ENCODE data around the gene GJC3. TPM values are rescaled to one million over a fixed set of nuclear protein-coding genes. Genes with fewer than 3 reads are reported as not detected.
A peak's percentile ranks its signal among the peaks of the same experiment; 100 is the strongest.

GJC3 gene
- total and polyA plus RNA-seq, 9 of the 15 experiments (the other 6 are each of a cell fraction or from before 2014, with no cell fraction given) = 0.10 to 0.45 (median 0.28) TPM; not detected in 1

- Histone ChIP-seq H3K36me3 (ENCODE audit: control insufficient read depth, insufficient read depth, low read length) (peaks cover 46% of the 10 kb centered on the region), H3K9me1 (ENCODE audit: control insufficient read depth, insufficient read depth, low read length) (no peaks in the 10 kb centered on the region), H4K20me1 (replicated peaks; ENCODE audit: control insufficient read depth, insufficient read depth, low read length) (peaks cover 3% of the 10 kb centered on the region; the same call in 1 of the 2 replicates), H3K27ac (ENCODE audit: extremely low read depth, low read depth, low read length) (no peak overlapping the region), H3K4me2 (ENCODE audit: insufficient read depth, low read length) (no peak overlapping the region), H3K9me3 (replicated peaks; ENCODE audit: control insufficient read depth, insufficient read depth, low read depth, low read length) (no peaks in the 10 kb centered on the region), H2AFZ (ENCODE audit: low read depth, low read length) (no peak overlapping the region), H3K27me3 (ENCODE audit: control insufficient read depth in 2 of 2, insufficient read depth in 2 of 2, low read length in 2 of 2) (no peaks in the 10 kb centered on the region), H3K79me2 (ENCODE audit: control insufficient read depth, insufficient read depth, low read length) (no peaks in the 10 kb centered on the region), H3K9ac (ENCODE audit: insufficient read depth in 1 of 2, low read depth in 2 of 2, low read length in 2 of 2) (no peak overlapping the region), H3K4me3 (no peak overlapping the region), H3K4me1 (replicated peaks in 1 of 2; ENCODE audit: control insufficient read depth in 2 of 2, insufficient read depth in 2 of 2, low read length in 2 of 2) (no peaks in the 10 kb centered on the region; a peak in 2 of 5 replicates)
- TF ChIP-seq POLR2B (IDR thresholded peaks at IDR 0.05; ENCODE audit: low read depth, partially characterized antibody) (peak; percentile 16), C11orf30 (IDR thresholded peaks at IDR 0.05; ENCODE audit: low read depth) (no peak), FOXM1 (IDR thresholded peaks at IDR 0.05; ENCODE audit: low read depth) (peak; percentile 78), FOXM1 (CRISPR knock-in tag; IDR thresholded peaks at IDR 0.05; ENCODE audit: low read depth) (no peak), ZNF134 (CRISPR knock-in tag; conservative IDR thresholded peaks at IDR 0.05) (peak; percentile 100), THRAP3 (IDR thresholded peaks at IDR 0.05; ENCODE audit: borderline replicate concordance) (no peak), ZNF121 (CRISPR knock-in tag; conservative IDR thresholded peaks at IDR 0.05) (peak; percentile 78), RBM25 (IDR thresholded peaks at IDR 0.05; ENCODE audit: low read depth, low read length, severe bottlenecking) (peak; percentile 81)
- TF ChIP-seq, protein P1, sequence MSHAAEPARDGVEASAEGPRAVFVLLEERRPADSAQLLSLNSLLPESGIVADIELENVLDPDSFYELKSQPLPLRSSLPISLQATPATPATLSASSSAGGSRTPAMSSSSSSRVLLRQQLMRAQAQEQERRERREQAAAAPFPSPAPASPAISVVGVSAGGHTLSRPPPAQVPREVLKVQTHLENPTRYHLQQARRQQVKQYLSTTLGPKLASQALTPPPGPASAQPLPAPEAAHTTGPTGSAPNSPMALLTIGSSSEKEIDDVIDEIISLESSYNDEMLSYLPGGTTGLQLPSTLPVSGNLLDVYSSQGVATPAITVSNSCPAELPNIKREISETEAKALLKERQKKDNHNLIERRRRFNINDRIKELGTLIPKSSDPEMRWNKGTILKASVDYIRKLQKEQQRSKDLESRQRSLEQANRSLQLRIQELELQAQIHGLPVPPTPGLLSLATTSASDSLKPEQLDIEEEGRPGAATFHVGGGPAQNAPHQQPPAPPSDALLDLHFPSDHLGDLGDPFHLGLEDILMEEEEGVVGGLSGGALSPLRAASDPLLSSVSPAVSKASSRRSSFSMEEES (CRISPR knock-in tag; IDR thresholded peaks at IDR 0.05) = no peak
- intact Hi-C loops (cut with micrococcal nuclease) (no loop called here), in situ Hi-C loops (cut with MboI) (no loop called here)
- ATAC-seq (no peak), FAIRE-seq (no peak), DNase-seq (ENCODE audit: extremely low read depth in 1 of 4, low spot score in 3 of 4) (no peak)
- CTCF ChIA-PET (ENCODE audit: low intra/inter-chr PET ratio) = no interaction called here
- POLR2A ChIA-PET = no interaction called here
- 91% methylated on average over 6 of the region's 6 CpGs for WGBS (ENCODE audit: insufficient coverage, low coverage, missing lambda C conversion rate)
- BruUV-seq (replicated peaks) = no TSS peak
Measured at GRCh38 chr7:99899830-99900519, 29.4 kb downstream of the GJC3 start.

All from K562 (cell line).